ENCODE data around the gene F11R.

DNA sequence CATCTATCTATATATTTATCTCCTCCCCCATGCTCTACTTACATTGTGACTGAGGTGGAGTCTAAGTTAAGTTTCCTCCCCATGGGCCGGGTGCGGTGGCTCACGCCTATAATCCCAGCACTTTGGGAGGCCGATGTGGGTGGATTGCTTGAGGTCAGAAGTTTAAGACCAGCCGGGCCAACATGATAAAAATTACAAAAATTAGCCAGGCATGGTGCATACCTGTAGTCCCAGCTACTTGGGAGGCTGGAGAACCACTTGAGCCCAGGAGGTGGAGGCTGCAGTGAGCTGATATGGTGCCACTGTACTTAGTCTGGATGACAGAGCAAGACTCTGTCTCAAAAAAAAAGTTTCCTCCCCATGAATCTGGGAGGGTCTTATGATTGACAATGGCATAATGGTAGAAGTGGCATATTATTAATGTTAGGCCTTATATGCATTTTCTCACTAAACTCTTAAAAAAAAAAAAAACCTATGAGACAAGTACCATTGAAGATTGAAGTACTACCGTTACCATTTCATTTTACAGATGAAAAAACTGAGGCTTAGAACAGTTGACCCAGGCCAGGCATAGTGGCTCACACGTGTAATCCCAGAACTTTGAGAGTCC is 11.2 kb downstream of the F11R start:
- TF ChIP-seq, protein P1, sequence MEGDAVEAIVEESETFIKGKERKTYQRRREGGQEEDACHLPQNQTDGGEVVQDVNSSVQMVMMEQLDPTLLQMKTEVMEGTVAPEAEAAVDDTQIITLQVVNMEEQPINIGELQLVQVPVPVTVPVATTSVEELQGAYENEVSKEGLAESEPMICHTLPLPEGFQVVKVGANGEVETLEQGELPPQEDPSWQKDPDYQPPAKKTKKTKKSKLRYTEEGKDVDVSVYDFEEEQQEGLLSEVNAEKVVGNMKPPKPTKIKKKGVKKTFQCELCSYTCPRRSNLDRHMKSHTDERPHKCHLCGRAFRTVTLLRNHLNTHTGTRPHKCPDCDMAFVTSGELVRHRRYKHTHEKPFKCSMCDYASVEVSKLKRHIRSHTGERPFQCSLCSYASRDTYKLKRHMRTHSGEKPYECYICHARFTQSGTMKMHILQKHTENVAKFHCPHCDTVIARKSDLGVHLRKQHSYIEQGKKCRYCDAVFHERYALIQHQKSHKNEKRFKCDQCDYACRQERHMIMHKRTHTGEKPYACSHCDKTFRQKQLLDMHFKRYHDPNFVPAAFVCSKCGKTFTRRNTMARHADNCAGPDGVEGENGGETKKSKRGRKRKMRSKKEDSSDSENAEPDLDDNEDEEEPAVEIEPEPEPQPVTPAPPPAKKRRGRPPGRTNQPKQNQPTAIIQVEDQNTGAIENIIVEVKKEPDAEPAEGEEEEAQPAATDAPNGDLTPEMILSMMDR (tag by site-specific recombination; IDR thresholded peaks at IDR 0.05): no peak
- TF ChIP-seq ZNF394 (tag by site-specific recombination; IDR thresholded peaks at IDR 0.05; ENCODE audit: borderline replicate concordance) (no peak), ZNF768 (tag by site-specific recombination; IDR thresholded peaks at IDR 0.05) (no peak), ZSCAN16 (tag by site-specific recombination; IDR thresholded peaks at IDR 0.05) (no peak), ZNF138 (tag by site-specific recombination; IDR thresholded peaks at IDR 0.05; ENCODE audit: borderline replicate concordance) (no peak), EGR2 (tag by site-specific recombination; IDR thresholded peaks at IDR 0.05; ENCODE audit: low read depth) (no peak), PRDM10 (tag by site-specific recombination; IDR thresholded peaks at IDR 0.05) (no peak), ZNF701 (tag by site-specific recombination; IDR thresholded peaks at IDR 0.05) (no peak), OSR2 (tag by site-specific recombination; IDR thresholded peaks at IDR 0.05) (no peak), SP7 (tag by site-specific recombination; IDR thresholded peaks at IDR 0.05) (no peak), KLF8 (tag by site-specific recombination; IDR thresholded peaks at IDR 0.05) (no peak), ZNF2 (tag by site-specific recombination; IDR thresholded peaks at IDR 0.05) (no peak)
